ENCODE data around the gene EIF1. TPM values are rescaled to one million over a fixed set of nuclear protein-coding genes. Genes with fewer than 3 reads are reported as not detected.
A peak's percentile ranks its signal among the peaks of the same experiment; 100 is the strongest.
"Not testable (repeated sequence)": the region's sequence is repeated elsewhere in the genome, so short reads cannot be mapped to it uniquely, and the experiment has no call there.

The EIF1 gene
- total RNA-seq, 1 experiment from 2014 or later, result 481 TPM

DNA sequence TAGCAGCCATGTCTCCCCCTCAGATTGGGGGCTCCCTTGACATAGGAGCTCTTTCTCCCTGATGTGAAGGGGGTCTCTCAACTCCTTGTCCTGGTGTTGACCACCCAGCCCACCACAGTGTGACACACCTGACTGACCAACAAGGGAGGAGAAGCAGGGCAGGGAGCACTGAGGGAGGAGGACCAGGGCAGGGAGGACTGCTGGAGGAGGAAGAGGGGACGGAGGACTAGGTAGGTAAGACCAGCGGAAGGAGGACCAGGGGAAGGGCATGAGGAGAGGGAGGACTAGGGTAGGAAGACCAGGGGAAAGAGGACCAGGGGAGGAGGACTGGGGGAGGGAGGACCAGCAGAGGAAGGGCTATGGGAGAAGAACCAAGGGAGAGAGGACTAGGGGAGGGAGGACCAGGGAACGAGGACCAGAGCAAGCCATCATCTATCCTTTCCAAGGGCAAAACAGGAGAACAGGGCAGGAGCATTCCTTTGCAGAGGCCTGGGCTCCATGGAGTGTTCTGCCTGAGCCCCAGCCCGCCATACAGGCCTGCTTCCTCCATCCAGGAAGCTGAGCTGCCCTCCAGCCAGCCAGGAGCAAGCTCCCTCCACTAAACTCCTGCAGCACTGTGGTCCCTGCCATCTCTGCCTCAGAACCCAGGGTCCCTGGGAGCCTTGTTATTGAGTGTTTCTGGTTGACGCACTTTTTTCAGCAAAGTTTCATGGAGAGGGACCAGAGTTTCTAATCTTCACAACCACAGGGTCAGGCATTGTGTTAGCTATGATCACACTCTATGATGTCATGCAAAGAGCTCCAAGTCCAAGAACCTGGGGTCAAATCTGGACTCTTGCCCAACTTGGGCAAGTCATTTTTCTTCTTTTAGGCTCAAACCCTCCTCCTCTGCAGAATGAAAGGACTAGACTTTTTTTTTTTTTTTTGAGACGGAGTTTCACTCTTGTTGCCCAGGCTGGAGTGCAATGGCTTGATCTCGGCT is 48.9 kb upstream of the EIF1 start:
- POLR2A ChIA-PET, result no interaction called here

DNA sequence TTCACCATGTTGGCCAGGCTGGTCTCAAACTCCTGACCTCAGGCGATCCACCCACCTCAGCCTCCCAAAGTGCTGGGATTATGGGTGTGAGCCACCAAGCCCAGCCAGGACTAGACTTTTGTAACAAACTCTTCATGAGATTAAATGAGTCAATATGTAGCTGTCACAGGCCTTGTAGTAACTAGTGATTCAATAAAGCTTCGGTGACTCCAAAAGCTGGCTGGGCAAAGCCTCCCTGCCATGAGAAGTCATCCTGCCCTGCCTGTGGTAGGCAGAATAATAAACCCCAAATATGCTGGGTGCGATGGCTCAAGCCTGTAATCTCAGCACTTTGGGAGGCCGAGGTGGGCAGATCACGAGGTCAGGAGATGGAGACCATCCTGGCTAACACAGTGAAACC is 48.1 kb upstream of the EIF1 start:
- H3K36me3 Mint-ChIP-seq; H3K9me3 Mint-ChIP-seq; H3K27ac Mint-ChIP-seq; H3K4me3 Mint-ChIP-seq; POLR2A ChIA-PET; H3K4me1 Mint-ChIP-seq; DNase-seq (ENCODE audit: low spot score); ATAC-seq; H3K27me3 Mint-ChIP-seq (ENCODE audit: low read depth): not testable (repeated sequence)
- CTCF ChIA-PET, result interaction anchor here (1.1 to 16.2 kb wide), 4 partner anchors 8 to 90 kb away, joined by 5 to 319 read pairs (median 8); no protein-coding TSS in a partner anchor

More for the DNA sequence above, 48.9 kb upstream of the EIF1 start:
- H3K27me3 Mint-ChIP-seq (ENCODE audit: low read depth), result no peaks in the 10 kb centered on the region
- no peaks in the 10 kb centered on the region for H3K36me3 Mint-ChIP-seq
- H3K4me3 Mint-ChIP-seq, result no peak overlapping the region
- H3K9me3 Mint-ChIP-seq, result no peaks in the 10 kb centered on the region
- peaks cover 10% of the 10 kb centered on the region for H3K4me1 Mint-ChIP-seq
- DNase-seq (ENCODE audit: low spot score), result no peak
- CTCF ChIA-PET, result interaction anchor here (1.7 to 16.2 kb wide), 3 partner anchors 9 to 89 kb away, joined by 5 to 319 read pairs (median 11); no protein-coding TSS in a partner anchor
- no peak for ATAC-seq
- TF ChIP-seq, protein P1, sequence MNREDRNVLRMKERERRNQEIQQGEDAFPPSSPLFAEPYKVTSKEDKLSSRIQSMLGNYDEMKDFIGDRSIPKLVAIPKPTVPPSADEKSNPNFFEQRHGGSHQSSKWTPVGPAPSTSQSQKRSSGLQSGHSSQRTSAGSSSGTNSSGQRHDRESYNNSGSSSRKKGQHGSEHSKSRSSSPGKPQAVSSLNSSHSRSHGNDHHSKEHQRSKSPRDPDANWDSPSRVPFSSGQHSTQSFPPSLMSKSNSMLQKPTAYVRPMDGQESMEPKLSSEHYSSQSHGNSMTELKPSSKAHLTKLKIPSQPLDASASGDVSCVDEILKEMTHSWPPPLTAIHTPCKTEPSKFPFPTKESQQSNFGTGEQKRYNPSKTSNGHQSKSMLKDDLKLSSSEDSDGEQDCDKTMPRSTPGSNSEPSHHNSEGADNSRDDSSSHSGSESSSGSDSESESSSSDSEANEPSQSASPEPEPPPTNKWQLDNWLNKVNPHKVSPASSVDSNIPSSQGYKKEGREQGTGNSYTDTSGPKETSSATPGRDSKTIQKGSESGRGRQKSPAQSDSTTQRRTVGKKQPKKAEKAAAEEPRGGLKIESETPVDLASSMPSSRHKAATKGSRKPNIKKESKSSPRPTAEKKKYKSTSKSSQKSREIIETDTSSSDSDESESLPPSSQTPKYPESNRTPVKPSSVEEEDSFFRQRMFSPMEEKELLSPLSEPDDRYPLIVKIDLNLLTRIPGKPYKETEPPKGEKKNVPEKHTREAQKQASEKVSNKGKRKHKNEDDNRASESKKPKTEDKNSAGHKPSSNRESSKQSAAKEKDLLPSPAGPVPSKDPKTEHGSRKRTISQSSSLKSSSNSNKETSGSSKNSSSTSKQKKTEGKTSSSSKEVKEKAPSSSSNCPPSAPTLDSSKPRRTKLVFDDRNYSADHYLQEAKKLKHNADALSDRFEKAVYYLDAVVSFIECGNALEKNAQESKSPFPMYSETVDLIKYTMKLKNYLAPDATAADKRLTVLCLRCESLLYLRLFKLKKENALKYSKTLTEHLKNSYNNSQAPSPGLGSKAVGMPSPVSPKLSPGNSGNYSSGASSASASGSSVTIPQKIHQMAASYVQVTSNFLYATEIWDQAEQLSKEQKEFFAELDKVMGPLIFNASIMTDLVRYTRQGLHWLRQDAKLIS (CRISPR knock-in tag; IDR thresholded peaks at IDR 0.05; ENCODE audit: borderline replicate concordance), result no peak
- TF ChIP-seq ZNF263 (CRISPR knock-in tag; IDR thresholded peaks at IDR 0.05; ENCODE audit: low read depth), result peak; percentile 91; the same call in 1 of the 2 replicates
- no peak overlapping the region for H3K27ac Mint-ChIP-seq

DNA sequence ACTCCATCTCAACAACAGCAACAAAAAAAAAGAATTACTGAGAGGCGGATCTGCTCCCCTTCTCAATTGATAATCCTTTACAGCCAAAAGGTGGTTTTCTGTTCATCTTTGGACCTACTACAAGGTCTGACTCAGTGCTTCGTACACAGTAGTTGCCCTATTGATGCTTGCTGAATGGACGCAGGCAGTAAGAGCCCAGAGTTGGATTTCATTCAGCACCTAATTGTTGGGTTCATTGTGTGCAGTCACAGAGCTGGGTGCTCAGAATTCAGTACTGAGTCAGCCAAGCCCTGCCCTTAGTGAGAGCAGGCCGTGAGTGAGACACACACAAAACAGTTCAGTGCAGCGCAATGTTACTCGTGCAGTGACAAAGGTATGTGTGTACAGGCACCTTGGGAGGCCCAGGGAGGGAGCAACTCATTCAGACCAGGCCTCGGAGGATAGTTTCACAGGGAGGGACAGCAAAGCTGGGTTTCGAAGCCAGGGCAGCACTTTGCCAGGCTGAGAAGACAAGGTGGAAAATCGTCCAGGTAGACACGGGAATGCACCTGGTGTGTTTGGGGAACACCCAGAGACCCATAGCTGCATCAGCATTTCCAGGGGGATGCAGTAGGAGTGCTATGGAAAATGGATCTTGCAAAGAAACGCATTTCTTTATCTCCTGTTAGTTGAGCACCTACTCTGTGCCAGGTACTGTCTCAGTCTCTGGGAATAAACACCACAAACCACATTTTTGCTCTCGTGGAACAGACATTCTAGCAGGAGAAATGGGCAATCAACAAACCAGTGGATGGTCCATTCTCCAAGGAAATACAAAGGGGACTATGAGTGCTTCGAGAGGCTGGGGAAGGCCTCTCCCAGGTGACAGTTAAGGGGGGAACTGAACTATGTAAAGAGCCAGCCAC is 46.2 kb upstream of the EIF1 start:
- ATAC-seq (no peak), DNase-seq (ENCODE audit: low spot score) (no peak)
- H3K9me3 Mint-ChIP-seq, result no peaks in the 10 kb centered on the region
- no peaks in the 10 kb centered on the region for H3K27me3 Mint-ChIP-seq (ENCODE audit: low read depth)
- H3K4me1 Mint-ChIP-seq, result no peaks in the 10 kb centered on the region; the same call in 1 of the 2 replicates
- ChIA-PET POLR2A (no interaction called here), CTCF (interaction anchor here (0.7 to 16.2 kb wide), 3 partner anchors 20 to 92 kb away, joined by 4 to 319 read pairs (median 5); no protein-coding TSS in a partner anchor)
- no peaks in the 10 kb centered on the region for H3K36me3 Mint-ChIP-seq
- no peak overlapping the region for H3K4me3 Mint-ChIP-seq
- no peak overlapping the region for H3K27ac Mint-ChIP-seq
- TF ChIP-seq, protein P2, sequence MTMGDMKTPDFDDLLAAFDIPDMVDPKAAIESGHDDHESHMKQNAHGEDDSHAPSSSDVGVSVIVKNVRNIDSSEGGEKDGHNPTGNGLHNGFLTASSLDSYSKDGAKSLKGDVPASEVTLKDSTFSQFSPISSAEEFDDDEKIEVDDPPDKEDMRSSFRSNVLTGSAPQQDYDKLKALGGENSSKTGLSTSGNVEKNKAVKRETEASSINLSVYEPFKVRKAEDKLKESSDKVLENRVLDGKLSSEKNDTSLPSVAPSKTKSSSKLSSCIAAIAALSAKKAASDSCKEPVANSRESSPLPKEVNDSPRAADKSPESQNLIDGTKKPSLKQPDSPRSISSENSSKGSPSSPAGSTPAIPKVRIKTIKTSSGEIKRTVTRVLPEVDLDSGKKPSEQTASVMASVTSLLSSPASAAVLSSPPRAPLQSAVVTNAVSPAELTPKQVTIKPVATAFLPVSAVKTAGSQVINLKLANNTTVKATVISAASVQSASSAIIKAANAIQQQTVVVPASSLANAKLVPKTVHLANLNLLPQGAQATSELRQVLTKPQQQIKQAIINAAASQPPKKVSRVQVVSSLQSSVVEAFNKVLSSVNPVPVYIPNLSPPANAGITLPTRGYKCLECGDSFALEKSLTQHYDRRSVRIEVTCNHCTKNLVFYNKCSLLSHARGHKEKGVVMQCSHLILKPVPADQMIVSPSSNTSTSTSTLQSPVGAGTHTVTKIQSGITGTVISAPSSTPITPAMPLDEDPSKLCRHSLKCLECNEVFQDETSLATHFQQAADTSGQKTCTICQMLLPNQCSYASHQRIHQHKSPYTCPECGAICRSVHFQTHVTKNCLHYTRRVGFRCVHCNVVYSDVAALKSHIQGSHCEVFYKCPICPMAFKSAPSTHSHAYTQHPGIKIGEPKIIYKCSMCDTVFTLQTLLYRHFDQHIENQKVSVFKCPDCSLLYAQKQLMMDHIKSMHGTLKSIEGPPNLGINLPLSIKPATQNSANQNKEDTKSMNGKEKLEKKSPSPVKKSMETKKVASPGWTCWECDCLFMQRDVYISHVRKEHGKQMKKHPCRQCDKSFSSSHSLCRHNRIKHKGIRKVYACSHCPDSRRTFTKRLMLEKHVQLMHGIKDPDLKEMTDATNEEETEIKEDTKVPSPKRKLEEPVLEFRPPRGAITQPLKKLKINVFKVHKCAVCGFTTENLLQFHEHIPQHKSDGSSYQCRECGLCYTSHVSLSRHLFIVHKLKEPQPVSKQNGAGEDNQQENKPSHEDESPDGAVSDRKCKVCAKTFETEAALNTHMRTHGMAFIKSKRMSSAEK (CRISPR knock-in tag; IDR thresholded peaks at IDR 0.05; ENCODE audit: borderline replicate concordance), result no peak
- no peak for TF ChIP-seq TCF7 (CRISPR knock-in tag; IDR thresholded peaks at IDR 0.05; ENCODE audit: low read depth)
- TF ChIP-seq, protein P3, sequence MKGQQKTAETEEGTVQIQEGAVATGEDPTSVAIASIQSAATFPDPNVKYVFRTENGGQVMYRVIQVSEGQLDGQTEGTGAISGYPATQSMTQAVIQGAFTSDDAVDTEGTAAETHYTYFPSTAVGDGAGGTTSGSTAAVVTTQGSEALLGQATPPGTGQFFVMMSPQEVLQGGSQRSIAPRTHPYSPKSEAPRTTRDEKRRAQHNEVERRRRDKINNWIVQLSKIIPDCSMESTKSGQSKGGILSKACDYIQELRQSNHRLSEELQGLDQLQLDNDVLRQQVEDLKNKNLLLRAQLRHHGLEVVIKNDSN (CRISPR knock-in tag; IDR thresholded peaks at IDR 0.05), result no peak
- TF ChIP-seq, protein P4, sequence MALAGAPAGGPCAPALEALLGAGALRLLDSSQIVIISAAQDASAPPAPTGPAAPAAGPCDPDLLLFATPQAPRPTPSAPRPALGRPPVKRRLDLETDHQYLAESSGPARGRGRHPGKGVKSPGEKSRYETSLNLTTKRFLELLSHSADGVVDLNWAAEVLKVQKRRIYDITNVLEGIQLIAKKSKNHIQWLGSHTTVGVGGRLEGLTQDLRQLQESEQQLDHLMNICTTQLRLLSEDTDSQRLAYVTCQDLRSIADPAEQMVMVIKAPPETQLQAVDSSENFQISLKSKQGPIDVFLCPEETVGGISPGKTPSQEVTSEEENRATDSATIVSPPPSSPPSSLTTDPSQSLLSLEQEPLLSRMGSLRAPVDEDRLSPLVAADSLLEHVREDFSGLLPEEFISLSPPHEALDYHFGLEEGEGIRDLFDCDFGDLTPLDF (CRISPR knock-in tag; IDR thresholded peaks at IDR 0.05), result no peak
- TF ChIP-seq NFYB (CRISPR knock-in tag; conservative IDR thresholded peaks at IDR 0.05; ENCODE audit: low read depth), result no peak
- no peak for TF ChIP-seq PRRX2 (CRISPR knock-in tag; IDR thresholded peaks at IDR 0.05)
- TF ChIP-seq, protein P5, sequence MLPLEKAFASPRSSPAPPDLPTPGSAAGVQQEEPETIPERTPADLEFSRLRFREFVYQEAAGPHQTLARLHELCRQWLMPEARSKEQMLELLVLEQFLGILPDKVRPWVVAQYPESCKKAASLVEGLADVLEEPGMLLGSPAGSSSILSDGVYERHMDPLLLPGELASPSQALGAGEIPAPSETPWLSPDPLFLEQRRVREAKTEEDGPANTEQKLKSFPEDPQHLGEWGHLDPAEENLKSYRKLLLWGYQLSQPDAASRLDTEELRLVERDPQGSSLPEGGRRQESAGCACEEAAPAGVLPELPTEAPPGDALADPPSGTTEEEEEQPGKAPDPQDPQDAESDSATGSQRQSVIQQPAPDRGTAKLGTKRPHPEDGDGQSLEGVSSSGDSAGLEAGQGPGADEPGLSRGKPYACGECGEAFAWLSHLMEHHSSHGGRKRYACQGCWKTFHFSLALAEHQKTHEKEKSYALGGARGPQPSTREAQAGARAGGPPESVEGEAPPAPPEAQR (CRISPR knock-in tag; IDR thresholded peaks at IDR 0.05), result no peak
- TF ChIP-seq, protein P6, sequence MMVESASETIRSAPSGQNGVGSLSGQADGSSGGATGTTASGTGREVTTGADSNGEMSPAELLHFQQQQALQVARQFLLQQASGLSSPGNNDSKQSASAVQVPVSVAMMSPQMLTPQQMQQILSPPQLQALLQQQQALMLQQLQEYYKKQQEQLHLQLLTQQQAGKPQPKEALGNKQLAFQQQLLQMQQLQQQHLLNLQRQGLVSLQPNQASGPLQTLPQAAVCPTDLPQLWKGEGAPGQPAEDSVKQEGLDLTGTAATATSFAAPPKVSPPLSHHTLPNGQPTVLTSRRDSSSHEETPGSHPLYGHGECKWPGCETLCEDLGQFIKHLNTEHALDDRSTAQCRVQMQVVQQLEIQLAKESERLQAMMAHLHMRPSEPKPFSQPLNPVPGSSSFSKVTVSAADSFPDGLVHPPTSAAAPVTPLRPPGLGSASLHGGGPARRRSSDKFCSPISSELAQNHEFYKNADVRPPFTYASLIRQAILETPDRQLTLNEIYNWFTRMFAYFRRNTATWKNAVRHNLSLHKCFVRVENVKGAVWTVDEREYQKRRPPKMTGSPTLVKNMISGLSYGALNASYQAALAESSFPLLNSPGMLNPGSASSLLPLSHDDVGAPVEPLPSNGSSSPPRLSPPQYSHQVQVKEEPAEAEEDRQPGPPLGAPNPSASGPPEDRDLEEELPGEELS (CRISPR knock-in tag; IDR thresholded peaks at IDR 0.05), result no peak

All from WTC11 (cell line).